Right lobe of liver (tissue), 6 donors: ENCODE results near the gene CD81. TPM values are rescaled to one million over a fixed set of nuclear protein-coding genes. Genes with fewer than 3 reads are reported as not detected.

Experiments
- ATAC-seq, 4 donors: fragments of 200-7000 bp; cut with Tn5 transposase; one replicate each; pipeline ENCODE4 v1.9.1; 2020; ENCODE audit warnings: mild to moderate bottlenecking in 4 of 4, moderate library complexity in 4 of 4
- DNase-seq, 3 donors: peaks; one replicate each; pipeline ENCODE4 v3.0.0-alpha.2; 2020
- H3K27ac ChIP-seq, 3 donors: fragments of 200-600 bp; one replicate each; pipeline ENCODE4 v1.8.0; 2022
- H3K27me3 ChIP-seq, 2 donors: fragments of 200-600 bp; one replicate each; pipeline ENCODE4 v1.8.0; 2022
- H3K36me3 ChIP-seq, 4 donors: fragments of 200-600 bp; sonication (generic) in 1 of 4; one replicate each; pipeline versions ENCODE4 v1.5.1 to v1.8.0; 2017 to 2022; ENCODE audit warnings: control low read depth in 1 of 4
- H3K4me1 ChIP-seq, 4 donors: fragments of 200-600 bp; sonication (generic) in 1 of 4; one replicate each; pipeline versions ENCODE4 v1.5.1 to v1.8.0; 2017 to 2022; ENCODE audit warnings: control low read depth in 1 of 4
- H3K4me3 ChIP-seq, 3 donors: fragments of 200-600 bp; one replicate each; pipeline ENCODE4 v1.8.0; 2022
- H3K9me3 ChIP-seq, 4 donors: fragments of 200-600 bp; sonication (generic) in 1 of 4; one replicate each; pipeline versions ENCODE4 v1.5.1 to v1.8.0; 2017 to 2022; ENCODE audit warnings: control low read depth in 1 of 4
- POLR2A ChIP-seq: fragments of 450-650 bp; IDR thresholded peaks from one replicate; pipeline ENCODE4 v1.6.1; 2017; ENCODE audit warnings: antibody characterized with exemption, mild to moderate bottlenecking
- WGBS: methylation state at CpG from one replicate; pipeline ENCODE4 v1.1.6; 2018; ENCODE audit warnings: low coverage, low lambda C conversion rate; ENCODE audit not compliant: insufficient coverage; ENCODE audit errors: missing lambda C conversion rate; 5-methylcytosine and 5-hydroxymethylcytosine counted together
- intact Hi-C, 2 donors: fragments of 100-400 bp; cut with DNase I; formaldehyde crosslinking; loops; one replicate each; pipeline versions ENCODE4 v1.11.2 to v1.14.1; 2022
- total RNA-seq, 6 experiments: library from RNA; depleted of rRNA in 2 of 6; stranded (reverse); fragments of >200 nt in 2 of 6; fragmentation: NEBNext Ultra II Directional in 3 of 6; extraction: Animal tissue kit (Norgen Biotek cat#: 25700) in 3 of 6; gene quantifications; one replicate each; pipeline versions ENCODE4 v1.1.0 to v1.2.4, GENCODE V29; 2016 to 2023
- TF ChIP-seq, protein P1 (sequence below), 4 donors: fragments of 200-600 bp in 3 of 4; fragments of 450-650 bp in 1 of 4; IDR thresholded peaks; one replicate each; pipeline versions ENCODE4 v1.5.1 to v1.8.0; 2016 to 2022; ENCODE audit warnings: antibody characterized with exemption in 4 of 4, mild to moderate bottlenecking in 2 of 4
- donor health status: DM: no; HTN: yes; CAD: no.
- donor health status: DM: no; HTN: no; CAD: no.
- donor health status: DM: no; HTN: no; CAD: no.
- donor health status: DM: no; HTN: yes; CAD: no.
- donor health status: DM: no; HTN: yes; CAD: no.

Gene CD81
- total RNA-seq, 6 experiments from 2014 or later: 433 to 721 (median 528) TPM

DNA sequence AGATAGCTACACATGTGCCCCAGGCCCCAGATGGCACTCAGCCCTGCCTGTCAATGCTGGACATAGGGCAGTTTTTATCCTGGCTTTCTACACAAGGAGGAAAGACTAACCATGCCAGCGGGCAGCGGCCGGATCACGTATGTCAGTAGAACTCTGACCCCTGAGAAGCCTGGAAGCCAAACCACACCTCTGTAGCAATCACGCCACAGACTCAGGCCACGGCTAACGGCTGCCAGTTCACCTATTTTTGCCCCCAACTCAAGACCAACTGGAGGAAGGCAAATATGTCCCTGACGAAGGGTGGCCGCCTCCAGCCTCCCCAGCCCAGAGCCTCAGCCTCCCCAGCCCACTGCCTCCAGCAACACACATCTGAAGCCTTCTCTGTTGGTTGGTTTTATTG lies 7.2 kb upstream of the CD81 start:
- Histone ChIP-seq H3K36me3 (no peaks in the 10 kb centered on the region), H3K27me3 (no peaks in the 10 kb centered on the region), H3K4me1 (peaks cover 0 to 35% (median 13%) of the 10 kb centered on the region in 4 donors), H3K27ac (peak overlapping the region; percentile 71 to 96 (median 86)), H3K9me3 (no peaks in the 10 kb centered on the region), H3K4me3 (no peak overlapping the region)
- peak; percentile 91 to 92 (median 91) for ATAC-seq
- peak; percentile 28 for TF ChIP-seq POLR2A
- TF ChIP-seq, protein P1, sequence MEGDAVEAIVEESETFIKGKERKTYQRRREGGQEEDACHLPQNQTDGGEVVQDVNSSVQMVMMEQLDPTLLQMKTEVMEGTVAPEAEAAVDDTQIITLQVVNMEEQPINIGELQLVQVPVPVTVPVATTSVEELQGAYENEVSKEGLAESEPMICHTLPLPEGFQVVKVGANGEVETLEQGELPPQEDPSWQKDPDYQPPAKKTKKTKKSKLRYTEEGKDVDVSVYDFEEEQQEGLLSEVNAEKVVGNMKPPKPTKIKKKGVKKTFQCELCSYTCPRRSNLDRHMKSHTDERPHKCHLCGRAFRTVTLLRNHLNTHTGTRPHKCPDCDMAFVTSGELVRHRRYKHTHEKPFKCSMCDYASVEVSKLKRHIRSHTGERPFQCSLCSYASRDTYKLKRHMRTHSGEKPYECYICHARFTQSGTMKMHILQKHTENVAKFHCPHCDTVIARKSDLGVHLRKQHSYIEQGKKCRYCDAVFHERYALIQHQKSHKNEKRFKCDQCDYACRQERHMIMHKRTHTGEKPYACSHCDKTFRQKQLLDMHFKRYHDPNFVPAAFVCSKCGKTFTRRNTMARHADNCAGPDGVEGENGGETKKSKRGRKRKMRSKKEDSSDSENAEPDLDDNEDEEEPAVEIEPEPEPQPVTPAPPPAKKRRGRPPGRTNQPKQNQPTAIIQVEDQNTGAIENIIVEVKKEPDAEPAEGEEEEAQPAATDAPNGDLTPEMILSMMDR (IDR thresholded peaks at IDR 0.05): no peak
- intact Hi-C loops: no loop called here
- 25% methylated on average over 4 of the region's 9 CpGs for WGBS
- DNase-seq: peak; percentile 86 to 93 (median 91)

DNA sequence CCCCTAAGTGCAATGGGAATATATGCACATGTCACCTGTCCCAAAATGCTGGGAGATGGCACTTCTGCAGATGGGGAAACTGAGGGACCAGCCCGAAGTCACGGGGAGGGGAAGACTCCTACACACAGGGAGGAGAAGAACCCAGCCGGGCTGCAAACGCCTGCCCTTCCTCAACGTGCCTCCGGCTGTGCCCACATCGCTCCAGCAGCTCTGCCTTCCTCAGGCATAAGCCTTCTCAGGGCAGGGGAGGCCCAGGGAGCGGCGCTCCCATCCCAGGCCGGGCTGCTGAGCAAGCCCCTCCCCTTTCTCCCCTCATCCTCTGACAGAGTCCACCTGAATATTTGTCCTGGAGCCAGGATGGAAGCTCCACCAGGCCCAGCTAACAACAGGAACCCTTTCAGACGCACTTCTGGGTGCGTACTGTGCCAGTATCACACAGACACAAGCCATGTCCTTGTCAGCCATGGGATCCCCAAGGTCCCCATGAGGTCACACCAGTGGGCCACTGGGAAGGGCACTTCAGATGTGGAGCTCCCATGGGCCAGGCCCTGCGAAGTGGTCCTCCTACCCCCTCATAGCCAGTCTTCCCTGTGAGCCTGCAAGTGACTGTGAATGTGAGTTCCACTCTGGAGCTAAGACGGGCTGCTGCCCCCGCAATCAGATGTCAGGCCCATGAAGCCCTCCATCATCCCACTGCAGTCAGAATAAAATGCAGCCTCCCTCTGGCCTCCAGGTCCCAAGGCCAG lies 2.5 kb upstream of the CD81 start:
- ATAC-seq: no peak
- Histone ChIP-seq H3K27ac (peak overlapping the region; percentile 18 to 98 (median 84)), H3K4me1 (peaks cover 0 to 33% (median 15%) of the 10 kb centered on the region in 4 donors), H3K9me3 (no peaks in the 10 kb centered on the region), H3K36me3 (no peaks in the 10 kb centered on the region), H3K27me3 (no peaks in the 10 kb centered on the region), H3K4me3 (no peak overlapping the region)
- TF ChIP-seq, protein P1 (IDR thresholded peaks at IDR 0.05): no peak
- no peak for TF ChIP-seq POLR2A
- WGBS: no CpG with 5 or more reads among the region's 15 CpGs
- intact Hi-C loops: no loop called here
- peak in 2 of 3 donors; percentile 43 to 45 for DNase-seq

DNA sequence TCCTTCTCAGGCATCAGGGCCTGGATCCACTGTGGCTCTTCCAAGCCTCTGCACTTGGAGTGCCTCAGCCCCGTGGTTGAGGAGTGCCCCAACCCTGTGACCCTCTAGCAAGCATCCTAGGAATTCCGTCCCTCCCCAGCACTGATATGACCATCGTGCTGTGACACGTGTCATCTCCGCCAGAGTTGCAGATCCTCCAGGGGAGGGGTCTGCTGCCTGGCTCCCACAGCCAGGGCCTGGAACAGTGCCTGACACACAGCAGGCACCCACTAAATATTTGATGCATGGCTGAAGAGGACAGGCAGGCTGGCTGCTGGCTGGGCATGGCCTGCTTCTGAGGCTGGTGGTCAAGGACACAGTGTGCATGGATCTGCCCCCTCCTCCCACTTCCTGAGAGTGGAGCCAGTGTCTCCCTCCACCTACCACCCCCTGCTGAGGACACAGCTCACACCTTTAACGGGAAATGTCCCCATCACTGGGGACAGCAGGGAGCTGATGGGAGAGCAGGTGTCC lies 1.7 kb upstream of the CD81 start:
- Histone ChIP-seq H3K9me3 (no peaks in the 10 kb centered on the region), H3K27ac (peak overlapping the region; percentile 18 to 98 (median 84)), H3K27me3 (no peaks in the 10 kb centered on the region), H3K36me3 (no peaks in the 10 kb centered on the region), H3K4me3 (peak overlapping the region in 1 of 3 donors; percentile 98), H3K4me1 (peaks cover 0 to 35% (median 18%) of the 10 kb centered on the region in 4 donors)
- DNase-seq: peak; percentile 63 to 80 (median 70)
- peak; percentile 28 to 56 (median 50) for ATAC-seq
- intact Hi-C loops: no loop called here
- TF ChIP-seq, protein P1 (IDR thresholded peaks at IDR 0.05): peak; percentile 16 to 38 (median 22)
- peak; percentile 37 for TF ChIP-seq POLR2A
- 27% methylated on average over 4 of the region's 6 CpGs for WGBS

DNA sequence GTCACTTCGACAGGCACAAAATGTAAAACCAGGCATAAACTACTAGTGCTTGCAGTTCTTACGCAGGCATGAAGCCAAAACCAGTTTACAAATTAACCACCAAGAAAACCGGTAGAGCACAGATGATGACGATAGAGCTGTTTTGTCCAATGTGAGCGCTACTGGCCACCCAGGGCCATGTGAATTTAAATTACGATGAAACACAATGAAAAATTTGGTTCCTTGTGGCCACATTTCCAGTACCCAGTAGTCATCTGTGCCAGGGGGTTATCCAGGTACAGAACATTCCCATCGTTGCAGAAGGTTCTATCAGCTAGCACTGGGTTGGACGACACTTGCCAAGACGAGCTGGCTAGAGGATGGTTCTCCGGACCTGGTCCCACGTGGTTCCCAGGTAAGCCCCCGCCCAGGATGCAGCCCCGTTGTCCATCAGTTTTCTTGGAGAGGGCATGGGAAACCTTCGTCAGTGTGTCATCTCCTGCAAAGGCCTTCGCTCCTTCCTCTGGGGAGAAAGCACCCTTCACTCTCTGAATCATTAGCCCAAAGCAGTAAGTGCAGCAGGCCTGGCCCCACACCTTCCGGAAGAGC lies 1.1 kb upstream of the CD81 start:
- peak; percentile 59 for TF ChIP-seq POLR2A
- TF ChIP-seq, protein P1 (IDR thresholded peaks at IDR 0.05): no peak
- H3K4me3 ChIP-seq: peak overlapping the region; percentile 51 to 98 (median 63)
- H3K36me3 ChIP-seq: no peaks in the 10 kb centered on the region
- 17% methylated on average over 10 of the region's 16 CpGs for WGBS
- DNase-seq (peak in 2 of 3 donors; percentile 54 to 77), ATAC-seq (peak; percentile 39 to 60 (median 53))
- H3K27me3 ChIP-seq: no peaks in the 10 kb centered on the region
- intact Hi-C loops: no loop called here
- H3K27ac ChIP-seq: peak overlapping the region; percentile 58 to 98 (median 84)
- peaks cover 0 to 41% (median 20%) of the 10 kb centered on the region in 4 donors for H3K4me1 ChIP-seq
- H3K9me3 ChIP-seq: no peaks in the 10 kb centered on the region
